Measurements from ENCODE around the gene SNAP91. TPM values are rescaled to one million over a fixed set of nuclear protein-coding genes. Genes with fewer than 3 reads are reported as not detected.
A peak's percentile ranks its signal among the peaks of the same experiment; 100 is the strongest.
"Not testable (repeated sequence)": the region's sequence is repeated elsewhere in the genome, so short reads cannot be mapped to it uniquely, and the experiment has no call there.

Gene SNAP91
- not detected in 2 replicates for total RNA-seq

- intact Hi-C loops (cut with micrococcal nuclease), result no loop called here
- DNase-seq (no peak), ATAC-seq (ENCODE audit: low read depth) (no peak)
- no peak within 1 kb of the TSS for H3K27ac Mint-ChIP-seq
- TF ChIP-seq CTCF (IDR thresholded peaks at IDR 0.05), result no peak
- peaks cover 9% of the 10 kb centered on the region for H3K9me3 Mint-ChIP-seq
- peaks cover 7% of the 10 kb centered on the region for H3K4me1 Mint-ChIP-seq
- ChIA-PET POLR2A (no interaction called here), CTCF (no interaction called here)
- H3K4me3 Mint-ChIP-seq, result peak within 1 kb of the TSS; percentile 35
- H3K27me3 Mint-ChIP-seq, result peaks cover 38% of the 10 kb centered on the region
- H3K36me3 Mint-ChIP-seq (ENCODE audit: low read depth), result no peaks in the 10 kb centered on the region
Measured at GRCh38 chr6:83708970-83709747, at the start of gene SNAP91. SNAP91 (minus strand) TSS chr6:83709101; CDS start chr6:83707927, 1,174 bp downstream.

- intact Hi-C loops (cut with micrococcal nuclease), result no loop called here
- ATAC-seq (ENCODE audit: low read depth), result no peak
- no peak overlapping the region for H3K27ac Mint-ChIP-seq
- no peak overlapping the region for H3K4me3 Mint-ChIP-seq
- ChIA-PET POLR2A (no interaction called here), CTCF (no interaction called here)
- H3K27me3 Mint-ChIP-seq, result peaks cover 5% of the 10 kb centered on the region
- TF ChIP-seq CTCF (IDR thresholded peaks at IDR 0.05), result no peak
- H3K4me1 Mint-ChIP-seq, result no peaks in the 10 kb centered on the region
- no peaks in the 10 kb centered on the region for H3K36me3 Mint-ChIP-seq (ENCODE audit: low read depth)
- H3K9me3 Mint-ChIP-seq, result peaks cover 21% of the 10 kb centered on the region
- no peak for DNase-seq
Measured at GRCh38 chr6:83758533-83758932, 49.6 kb upstream of the SNAP91 start.

- Mint-ChIP-seq H3K27me3 (peaks cover 5% of the 10 kb centered on the region), H3K4me1 (no peaks in the 10 kb centered on the region), H3K4me3 (no peak overlapping the region), H3K36me3 (ENCODE audit: low read depth) (no peaks in the 10 kb centered on the region), H3K9me3 (peaks cover 26% of the 10 kb centered on the region), H3K27ac (no peak overlapping the region)
- ATAC-seq (ENCODE audit: low read depth) (no peak), DNase-seq (no peak)
- intact Hi-C loops (cut with micrococcal nuclease), result no loop called here
- no peak for TF ChIP-seq CTCF (IDR thresholded peaks at IDR 0.05)
- ChIA-PET CTCF (no interaction called here), POLR2A (no interaction called here)
Measured at GRCh38 chr6:83757021-83757420, 48.1 kb upstream of the SNAP91 start.

GRCh38 chr6:83756565-83756964 lies 47.7 kb upstream of the SNAP91 start:
- no peak for DNase-seq
- no peak for ATAC-seq (ENCODE audit: low read depth)
- Mint-ChIP-seq H3K4me3 (no peak overlapping the region), H3K9me3 (peaks cover 26% of the 10 kb centered on the region), H3K4me1 (no peaks in the 10 kb centered on the region), H3K36me3 (ENCODE audit: low read depth) (no peaks in the 10 kb centered on the region), H3K27me3 (peaks cover 5% of the 10 kb centered on the region), H3K27ac (no peak overlapping the region)
- ChIA-PET POLR2A (no interaction called here), CTCF (no interaction called here)
- intact Hi-C loops (cut with micrococcal nuclease), result no loop called here
- TF ChIP-seq CTCF (IDR thresholded peaks at IDR 0.05), result no peak

GRCh38 chr6:83752375-83752774 lies 43.5 kb upstream of the SNAP91 start:
- H3K36me3 Mint-ChIP-seq (ENCODE audit: low read depth); DNase-seq; intact Hi-C loops (cut with micrococcal nuclease); H3K4me1 Mint-ChIP-seq; H3K4me3 Mint-ChIP-seq; POLR2A ChIA-PET; H3K27ac Mint-ChIP-seq; ATAC-seq (ENCODE audit: low read depth); H3K27me3 Mint-ChIP-seq; CTCF ChIA-PET: not testable (repeated sequence)
- H3K9me3 Mint-ChIP-seq, result peaks cover 23% of the 10 kb centered on the region

- no peak for DNase-seq
- H3K27me3 Mint-ChIP-seq, result peaks cover 3% of the 10 kb centered on the region
- H3K4me1 Mint-ChIP-seq, result no peaks in the 10 kb centered on the region
- no peak for ATAC-seq (ENCODE audit: low read depth)
- no peak overlapping the region for H3K27ac Mint-ChIP-seq
- intact Hi-C loops (cut with micrococcal nuclease), result no loop called here
- H3K4me3 Mint-ChIP-seq, result no peak overlapping the region
- peaks cover 7% of the 10 kb centered on the region for H3K9me3 Mint-ChIP-seq
- no peak for TF ChIP-seq CTCF (IDR thresholded peaks at IDR 0.05)
- no peaks in the 10 kb centered on the region for H3K36me3 Mint-ChIP-seq (ENCODE audit: low read depth)
- CTCF ChIA-PET, result no interaction called here
- POLR2A ChIA-PET, result no interaction called here
Measured at GRCh38 chr6:83741089-83741488, 32.2 kb upstream of the SNAP91 start.
